ENCODE measurements around the gene PROCR.
"Not testable (repeated sequence)": the region's sequence is repeated elsewhere in the genome, so short reads cannot be mapped to it uniquely, and the experiment has no call there.

PROCR gene

GRCh38 chr20:35171753-35172433, at the start of gene PROCR:
Gene PROCR, plus strand, starts transcription at chr20:35172072. Its CDS starts 83 bp downstream, at chr20:35172155.
- DNase-seq (ENCODE audit: low spot score), result no peak

- DNase-seq (ENCODE audit: low spot score), result no peak
These were observed 49.0 kb upstream of the PROCR start for GRCh38 chr20:35122756-35123405.

- no peak for DNase-seq (ENCODE audit: low spot score)
These were observed 46.1 kb upstream of the PROCR start for GRCh38 chr20:35125753-35126152.

- no peak for DNase-seq (ENCODE audit: low spot score)
These were observed 42.2 kb upstream of the PROCR start for GRCh38 chr20:35129647-35130069.

- no peak for DNase-seq (ENCODE audit: low spot score)
These were observed 39.9 kb upstream of the PROCR start for GRCh38 chr20:35131934-35132333.

- no peak for DNase-seq (ENCODE audit: low spot score)
These were observed 38.8 kb upstream of the PROCR start for GRCh38 chr20:35133031-35133430.

GRCh38 chr20:35133735-35134134, 38.1 kb upstream of the PROCR start:
- DNase-seq (ENCODE audit: low spot score), result no peak

GRCh38 chr20:35134472-35134871, 37.4 kb upstream of the PROCR start:
- no peak for DNase-seq (ENCODE audit: low spot score)

GRCh38 chr20:35134880-35135279, 37.0 kb upstream of the PROCR start:
- DNase-seq (ENCODE audit: low spot score), result no peak

GRCh38 chr20:35135867-35136586, 35.8 kb upstream of the PROCR start:
- DNase-seq (ENCODE audit: low spot score), result no peak

- DNase-seq (ENCODE audit: low spot score), result no peak
These were observed 27.2 kb upstream of the PROCR start for GRCh38 chr20:35144694-35145093.

- DNase-seq (ENCODE audit: low spot score), result peak; percentile 44
These were observed 26.7 kb upstream of the PROCR start for GRCh38 chr20:35145141-35145564.

- DNase-seq (ENCODE audit: low spot score), result no peak
These were observed 25.5 kb upstream of the PROCR start for GRCh38 chr20:35146299-35146919.

- peak; percentile 95 for DNase-seq (ENCODE audit: low spot score)
These were observed 24.8 kb upstream of the PROCR start, which contains the start of gene EDEM2 for GRCh38 chr20:35146920-35147574. Gene EDEM2, minus strand, starts transcription at chr20:35147336. Its CDS starts 78 bp downstream, at chr20:35147258.

GRCh38 chr20:35147575-35148071, 24.2 kb upstream of the PROCR start:
- DNase-seq (ENCODE audit: low spot score), result not testable (repeated sequence)

- DNase-seq (ENCODE audit: low spot score), result no peak
These were observed 20.9 kb upstream of the PROCR start for GRCh38 chr20:35150846-35151579.

GRCh38 chr20:35151736-35152135, 20.1 kb upstream of the PROCR start:
- no peak for DNase-seq (ENCODE audit: low spot score)

GRCh38 chr20:35155936-35156335, 15.9 kb upstream of the PROCR start:
- no peak for DNase-seq (ENCODE audit: low spot score)

GRCh38 chr20:35156978-35157377, 14.9 kb upstream of the PROCR start:
- no peak for DNase-seq (ENCODE audit: low spot score)

- DNase-seq (ENCODE audit: low spot score), result not testable (repeated sequence)
These were observed 11.5 kb upstream of the PROCR start for GRCh38 chr20:35160341-35160740.

GRCh38 chr20:35164531-35164930, 7.3 kb upstream of the PROCR start:
- not testable (repeated sequence) for DNase-seq (ENCODE audit: low spot score)

All from CD4-positive, alpha-beta T cell treated with Interleukin-6 at 100 ng/mL for 8 hours (primary cell).